ENCODE data around the gene LRRC4.

The LRRC4 gene

DNA sequence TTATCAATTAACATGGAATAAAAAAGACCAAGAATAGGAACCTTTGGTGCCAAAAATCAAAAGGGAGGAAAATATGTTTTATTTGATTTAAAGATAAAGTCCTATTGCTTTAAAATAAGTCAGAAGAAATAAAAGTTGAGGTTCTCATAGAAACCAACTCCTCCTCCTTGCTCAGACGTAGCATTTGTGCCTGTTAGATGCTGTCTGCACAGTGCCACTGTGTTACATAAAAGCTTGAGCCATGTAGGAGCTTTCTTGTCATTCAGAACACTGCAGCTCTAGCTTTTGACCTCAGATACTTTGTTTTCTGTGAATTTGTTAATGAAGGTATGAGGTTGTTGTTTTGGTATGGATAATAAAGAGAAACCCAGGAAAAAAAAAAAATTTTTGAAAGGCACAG lies 50.3 kb downstream of the LRRC4 start:
- 100% methylated on average over 1 of the region's 1 CpG for WGBS
- no peak overlapping the region for H2AFZ ChIP-seq (ENCODE audit: low read depth, low read length)
- H3K18ac ChIP-seq (ENCODE audit: low read depth in 1 of 2, low read length in 2 of 2), result no peak overlapping the region
- no peak for DNase-seq
- H3K27me3 ChIP-seq (ENCODE audit: control insufficient read depth in 1 of 2, insufficient read depth in 1 of 2, low read length in 2 of 2), result no peaks in the 10 kb centered on the region
- no peak overlapping the region for H4K91ac ChIP-seq (ENCODE audit: low read length)
- H4K8ac ChIP-seq (ENCODE audit: low read length), result no peak overlapping the region
- peaks cover 37% of the 10 kb centered on the region for H3K79me1 ChIP-seq (replicated peaks; ENCODE audit: low read length, poor library complexity, severe bottlenecking)
- no peak overlapping the region for H2AK5ac ChIP-seq (ENCODE audit: low read length, severe bottlenecking)
- no peak overlapping the region for H3K4ac ChIP-seq (ENCODE audit: low read depth in 1 of 2, low read length in 2 of 2)
- no peak overlapping the region for H2BK12ac ChIP-seq (ENCODE audit: low read length in 2 of 2)
- H2BK5ac ChIP-seq (ENCODE audit: low read depth, low read length, poor library complexity, severe bottlenecking), result no peak overlapping the region
- no peak overlapping the region for H3K4me3 ChIP-seq (ENCODE audit: insufficient read depth in 1 of 2, low read depth in 1 of 2, low read length in 2 of 2)
- no peak overlapping the region for H3K9ac ChIP-seq (ENCODE audit: low read length)
- no peak overlapping the region for H3K14ac ChIP-seq (ENCODE audit: low read length in 2 of 2)
- no peak overlapping the region for H3K27ac ChIP-seq (ENCODE audit: low read length, poor library complexity, severe bottlenecking)
- H2BK120ac ChIP-seq (ENCODE audit: low read depth, low read length), result no peak overlapping the region
- no peaks in the 10 kb centered on the region for H3K4me1 ChIP-seq (ENCODE audit: control insufficient read depth, insufficient read depth, low read depth, low read length)
- H3K9me3 ChIP-seq (ENCODE audit: control insufficient read depth, low read length), result peaks cover 3% of the 10 kb centered on the region
- H3K23ac ChIP-seq (ENCODE audit: low read length in 2 of 2), result no peak overlapping the region
- H2BK15ac ChIP-seq (ENCODE audit: low read depth, poor library complexity, severe bottlenecking), result no peak overlapping the region
- H3K36me3 ChIP-seq (ENCODE audit: control insufficient read depth in 1 of 2, insufficient read depth in 2 of 2, low read depth in 1 of 2, low read length in 2 of 2), result peaks cover 15% of the 10 kb centered on the region in 2 experiments
- H3K4me2 ChIP-seq (ENCODE audit: low read length, poor library complexity, severe bottlenecking), result no peak overlapping the region

DNA sequence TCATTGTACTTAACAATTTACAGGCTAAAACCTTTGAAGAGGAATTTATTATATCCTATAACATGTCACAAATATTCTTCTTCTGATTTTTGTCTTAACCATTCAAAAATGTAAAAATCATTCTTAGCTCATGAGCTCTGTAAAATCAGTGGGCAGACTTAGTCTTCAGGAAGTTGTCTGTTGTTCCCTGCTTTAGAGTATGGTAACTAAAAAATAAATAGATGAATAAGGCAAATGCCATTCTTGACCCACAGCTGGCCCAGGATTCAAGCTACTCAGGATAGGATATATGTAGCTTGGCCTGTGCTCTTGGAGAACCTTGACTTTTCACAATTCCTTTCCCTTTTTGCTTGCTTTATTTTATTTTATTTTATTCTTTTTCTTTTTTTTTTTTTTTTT lies 51.5 kb downstream of the LRRC4 start:
- Histone ChIP-seq H2AK5ac (ENCODE audit: low read length, severe bottlenecking) (no peak overlapping the region), H3K9ac (ENCODE audit: low read length) (no peak overlapping the region), H3K4ac (ENCODE audit: low read depth in 1 of 2, low read length in 2 of 2) (no peak overlapping the region), H3K4me3 (ENCODE audit: insufficient read depth in 1 of 2, low read depth in 1 of 2, low read length in 2 of 2) (no peak overlapping the region), H4K91ac (ENCODE audit: low read length) (no peak overlapping the region), H3K9me3 (ENCODE audit: control insufficient read depth, low read length) (peaks cover 3% of the 10 kb centered on the region), H3K18ac (ENCODE audit: low read depth in 1 of 2, low read length in 2 of 2) (no peak overlapping the region), H3K23ac (ENCODE audit: low read length in 2 of 2) (no peak overlapping the region), H3K27me3 (ENCODE audit: control insufficient read depth in 1 of 2, insufficient read depth in 1 of 2, low read length in 2 of 2) (no peaks in the 10 kb centered on the region), H2BK5ac (ENCODE audit: low read depth, low read length, poor library complexity, severe bottlenecking) (no peak overlapping the region), H4K8ac (ENCODE audit: low read length) (no peak overlapping the region), H3K27ac (ENCODE audit: low read length, poor library complexity, severe bottlenecking) (no peak overlapping the region), H3K14ac (ENCODE audit: low read length in 2 of 2) (no peak overlapping the region), H2BK120ac (ENCODE audit: low read depth, low read length) (no peak overlapping the region), H3K79me1 (replicated peaks; ENCODE audit: low read length, poor library complexity, severe bottlenecking) (peaks cover 37% of the 10 kb centered on the region), H3K4me1 (ENCODE audit: control insufficient read depth, insufficient read depth, low read depth, low read length) (no peaks in the 10 kb centered on the region), H2BK12ac (ENCODE audit: low read length in 2 of 2) (no peak overlapping the region), H3K36me3 (ENCODE audit: control insufficient read depth in 1 of 2, insufficient read depth in 2 of 2, low read depth in 1 of 2, low read length in 2 of 2) (peaks cover 16 to 20% of the 10 kb centered on the region in 2 experiments), H2BK15ac (ENCODE audit: low read depth, poor library complexity, severe bottlenecking) (no peak overlapping the region), H2AFZ (ENCODE audit: low read depth, low read length) (no peak overlapping the region), H3K4me2 (ENCODE audit: low read length, poor library complexity, severe bottlenecking) (no peak overlapping the region)
- DNase-seq, result peak; percentile 22

DNA sequence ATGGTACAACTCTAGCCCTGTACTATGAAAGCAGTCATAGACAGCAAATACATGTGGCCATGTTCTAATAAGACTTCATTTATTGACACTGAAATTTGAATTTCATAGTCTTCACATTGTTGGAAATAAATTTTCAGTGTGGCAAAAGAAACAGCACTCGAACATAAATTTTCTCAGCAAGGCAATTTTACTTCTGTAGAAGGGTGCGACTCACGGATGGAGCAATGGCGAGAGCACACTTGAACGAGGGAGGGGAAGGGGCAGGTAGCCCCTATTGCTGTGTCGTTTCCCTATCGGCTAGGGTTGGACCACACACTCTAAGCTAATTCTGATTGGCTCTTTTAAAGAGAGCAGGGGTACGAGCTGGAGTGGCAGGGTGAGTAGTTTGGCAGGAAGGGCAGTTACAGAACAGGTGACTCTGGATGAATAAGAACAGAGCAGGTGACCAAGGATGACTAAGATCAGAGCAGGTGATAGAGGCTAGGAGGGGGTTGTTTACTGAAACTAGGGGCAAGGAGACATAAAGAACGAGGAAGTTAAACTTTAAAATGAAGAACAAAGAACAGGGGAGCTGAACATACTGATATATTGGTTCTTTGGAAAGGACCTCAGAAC lies 52.0 kb downstream of the LRRC4 start:
- H3K4me2 ChIP-seq (ENCODE audit: low read length, poor library complexity, severe bottlenecking), result no peak overlapping the region
- no peak overlapping the region for H2AFZ ChIP-seq (ENCODE audit: low read depth, low read length)
- peaks cover 3% of the 10 kb centered on the region for H3K9me3 ChIP-seq (ENCODE audit: control insufficient read depth, low read length)
- DNase-seq, result no peak
- H2BK12ac ChIP-seq (ENCODE audit: low read length in 2 of 2), result no peak overlapping the region
- H2BK5ac ChIP-seq (ENCODE audit: low read depth, low read length, poor library complexity, severe bottlenecking), result no peak overlapping the region
- H3K4me1 ChIP-seq (ENCODE audit: control insufficient read depth, insufficient read depth, low read depth, low read length), result no peaks in the 10 kb centered on the region
- peaks cover 39% of the 10 kb centered on the region for H3K79me1 ChIP-seq (replicated peaks; ENCODE audit: low read length, poor library complexity, severe bottlenecking)
- H3K18ac ChIP-seq (ENCODE audit: low read depth in 1 of 2, low read length in 2 of 2), result no peak overlapping the region
- H3K4me3 ChIP-seq (ENCODE audit: insufficient read depth in 1 of 2, low read depth in 1 of 2, low read length in 2 of 2), result no peak overlapping the region
- H3K36me3 ChIP-seq (ENCODE audit: control insufficient read depth in 1 of 2, insufficient read depth in 2 of 2, low read depth in 1 of 2, low read length in 2 of 2), result peaks cover 16 to 20% of the 10 kb centered on the region in 2 experiments
- no peak overlapping the region for H2BK15ac ChIP-seq (ENCODE audit: low read depth, poor library complexity, severe bottlenecking)
- H3K4ac ChIP-seq (ENCODE audit: low read depth in 1 of 2, low read length in 2 of 2), result no peak overlapping the region
- WGBS, result 97% methylated on average over 8 of the region's 9 CpGs
- H3K23ac ChIP-seq (ENCODE audit: low read length in 2 of 2), result no peak overlapping the region
- H3K27me3 ChIP-seq (ENCODE audit: control insufficient read depth in 1 of 2, insufficient read depth in 1 of 2, low read length in 2 of 2), result no peaks in the 10 kb centered on the region
- no peak overlapping the region for H3K14ac ChIP-seq (ENCODE audit: low read length in 2 of 2)
- no peak overlapping the region for H2AK5ac ChIP-seq (ENCODE audit: low read length, severe bottlenecking)
- H3K9ac ChIP-seq (ENCODE audit: low read length), result no peak overlapping the region
- H4K8ac ChIP-seq (ENCODE audit: low read length), result no peak overlapping the region
- no peak overlapping the region for H2BK120ac ChIP-seq (ENCODE audit: low read depth, low read length)
- H3K27ac ChIP-seq (ENCODE audit: low read length, poor library complexity, severe bottlenecking), result no peak overlapping the region
- no peak overlapping the region for H4K91ac ChIP-seq (ENCODE audit: low read length)

DNA sequence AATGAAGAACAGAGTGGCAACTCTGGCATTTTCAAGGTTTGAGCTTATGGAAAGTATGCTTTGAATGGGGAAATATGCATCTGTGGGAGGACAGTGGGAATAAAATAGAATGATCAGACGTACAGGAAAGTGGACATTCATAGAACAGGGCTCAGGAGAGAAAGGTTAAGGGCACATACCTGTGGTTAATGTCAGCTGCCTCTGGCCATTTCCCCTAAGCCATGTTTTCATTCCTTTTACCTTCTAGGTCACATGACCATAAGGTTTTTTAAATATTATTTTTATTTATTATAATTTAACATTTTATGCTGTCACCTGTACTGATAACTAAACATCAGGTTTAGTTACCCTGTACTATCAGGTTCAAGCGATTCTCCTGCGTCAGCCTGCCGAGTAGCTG lies 52.8 kb downstream of the LRRC4 start:
- DNase-seq, result no peak
- no peak overlapping the region for H3K23ac ChIP-seq (ENCODE audit: low read length in 2 of 2)
- no peak overlapping the region for H2BK15ac ChIP-seq (ENCODE audit: low read depth, poor library complexity, severe bottlenecking)
- H3K27ac ChIP-seq (ENCODE audit: low read length, poor library complexity, severe bottlenecking), result no peak overlapping the region
- no peaks in the 10 kb centered on the region for H3K4me1 ChIP-seq (ENCODE audit: control insufficient read depth, insufficient read depth, low read depth, low read length)
- peaks cover 42% of the 10 kb centered on the region for H3K79me1 ChIP-seq (replicated peaks; ENCODE audit: low read length, poor library complexity, severe bottlenecking)
- H2BK12ac ChIP-seq (ENCODE audit: low read length in 2 of 2), result no peak overlapping the region
- H3K14ac ChIP-seq (ENCODE audit: low read length in 2 of 2), result no peak overlapping the region
- no peak overlapping the region for H2AFZ ChIP-seq (ENCODE audit: low read depth, low read length)
- H2BK120ac ChIP-seq (ENCODE audit: low read depth, low read length), result no peak overlapping the region
- H2BK5ac ChIP-seq (ENCODE audit: low read depth, low read length, poor library complexity, severe bottlenecking), result no peak overlapping the region
- H3K4me2 ChIP-seq (ENCODE audit: low read length, poor library complexity, severe bottlenecking), result no peak overlapping the region
- no peak overlapping the region for H4K91ac ChIP-seq (ENCODE audit: low read length)
- H2AK5ac ChIP-seq (ENCODE audit: low read length, severe bottlenecking), result no peak overlapping the region
- H4K8ac ChIP-seq (ENCODE audit: low read length), result no peak overlapping the region
- peaks cover 16 to 24% of the 10 kb centered on the region in 2 experiments for H3K36me3 ChIP-seq (ENCODE audit: control insufficient read depth in 1 of 2, insufficient read depth in 2 of 2, low read depth in 1 of 2, low read length in 2 of 2)
- no peak overlapping the region for H3K18ac ChIP-seq (ENCODE audit: low read depth in 1 of 2, low read length in 2 of 2)
- no peak overlapping the region for H3K4ac ChIP-seq (ENCODE audit: low read depth in 1 of 2, low read length in 2 of 2)
- no peaks in the 10 kb centered on the region for H3K27me3 ChIP-seq (ENCODE audit: control insufficient read depth in 1 of 2, insufficient read depth in 1 of 2, low read length in 2 of 2)
- WGBS, result 100% methylated on average over 4 of the region's 4 CpGs
- peaks cover 3% of the 10 kb centered on the region for H3K9me3 ChIP-seq (ENCODE audit: control insufficient read depth, low read length)
- no peak overlapping the region for H3K4me3 ChIP-seq (ENCODE audit: insufficient read depth in 1 of 2, low read depth in 1 of 2, low read length in 2 of 2)
- H3K9ac ChIP-seq (ENCODE audit: low read length), result no peak overlapping the region

Data from mesenchymal stem cell (in vitro differentiated cells and primary cell).